ENCODE data around the gene ISM2.

ISM2 gene

GRCh38 chr14:77459072-77459723 is 39.4 kb downstream of the ISM2 start:
- DNase-seq = peak; percentile 50 to 69

GRCh38 chr14:77458249-77458950 is 40.2 kb downstream of the ISM2 start:
- DNase-seq = peak; percentile 19 to 31

- peak; percentile 97 for DNase-seq
These were observed 40.9 kb downstream of the ISM2 start, which contains the start of the genes AHSA1 and VIPAS39 for GRCh38 chr14:77457522-77458248. TSS of gene AHSA1 (plus strand) at chr14:77458093. CDS start at chr14:77458190, 97 bp downstream. TSS of gene VIPAS39 (minus strand) at chr14:77457601. CDS start at chr14:77454102, 3,499 bp downstream.

GRCh38 chr14:77457115-77457521 is 41.5 kb downstream of the ISM2 start:
- no peak for DNase-seq

- no peak for DNase-seq
These were observed 42.5 kb downstream of the ISM2 start for GRCh38 chr14:77455966-77456640.

GRCh38 chr14:77442196-77442595 is 56.4 kb downstream of the ISM2 start:
- no peak for DNase-seq

- no peak for DNase-seq
These were observed 58.8 kb downstream of the ISM2 start for GRCh38 chr14:77439861-77440260.

- no peak for DNase-seq
These were observed 60.0 kb downstream of the ISM2 start for GRCh38 chr14:77438596-77438995.

- DNase-seq = no peak
These were observed 62.6 kb downstream of the ISM2 start for GRCh38 chr14:77436042-77436441.

- no peak for DNase-seq
These were observed 72.2 kb downstream of the ISM2 start for GRCh38 chr14:77426396-77426795.

- no peak for DNase-seq
These were observed 73.8 kb downstream of the ISM2 start for GRCh38 chr14:77424862-77425261.
